OCI-LY3 (cell line): Measurements from ENCODE around the gene GPR146.

Experiments used
- EZH2phosphoT487 ChIP-seq: fragments of 200-600 bp; shearing (Covaris generic); IDR thresholded peaks from 2 replicates; pipeline ENCODE4 v1.6.1; 2018; ENCODE audit warnings: antibody characterized with exemption, mixed run types, low read depth
- TF ChIP-seq, protein P1 (sequence below): fragments of 200-600, 300-600 bp; sonication (generic); IDR thresholded peaks from 2 replicates; pipeline ENCODE4 v1.5.1; 2014; ENCODE audit warnings: antibody characterized with exemption, low read length, low read depth

DNA sequence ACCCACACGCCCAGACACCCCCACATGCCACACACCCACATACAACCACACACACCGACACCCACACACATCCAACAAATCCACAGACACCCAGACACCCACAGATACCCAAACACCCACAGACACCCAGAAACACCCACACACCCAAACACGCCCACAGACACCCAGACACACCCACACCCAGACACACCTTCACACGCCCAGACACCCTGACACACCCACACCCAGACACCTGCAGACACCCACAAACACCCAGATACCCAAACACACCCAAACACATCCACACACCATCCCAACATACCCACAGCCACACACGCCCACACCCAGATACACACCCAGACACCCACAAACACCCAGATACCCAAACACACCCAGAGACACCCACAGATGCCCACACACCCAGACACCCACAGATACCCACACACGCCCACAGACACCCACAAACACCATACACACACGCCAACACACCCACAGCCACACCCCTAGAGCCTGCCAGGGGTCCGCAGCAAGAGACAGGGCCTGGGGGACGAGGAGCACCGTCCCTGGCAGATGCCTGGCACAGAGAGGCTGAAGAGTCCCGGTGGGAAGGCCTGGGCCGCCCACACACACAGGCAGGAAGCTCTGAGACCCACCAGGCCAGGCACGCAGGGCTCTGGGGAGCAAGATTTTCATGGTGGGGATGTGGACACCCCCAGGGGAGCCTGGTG lies 32.9 kb upstream of the GPR146 start:
- TF ChIP-seq, protein P1, sequence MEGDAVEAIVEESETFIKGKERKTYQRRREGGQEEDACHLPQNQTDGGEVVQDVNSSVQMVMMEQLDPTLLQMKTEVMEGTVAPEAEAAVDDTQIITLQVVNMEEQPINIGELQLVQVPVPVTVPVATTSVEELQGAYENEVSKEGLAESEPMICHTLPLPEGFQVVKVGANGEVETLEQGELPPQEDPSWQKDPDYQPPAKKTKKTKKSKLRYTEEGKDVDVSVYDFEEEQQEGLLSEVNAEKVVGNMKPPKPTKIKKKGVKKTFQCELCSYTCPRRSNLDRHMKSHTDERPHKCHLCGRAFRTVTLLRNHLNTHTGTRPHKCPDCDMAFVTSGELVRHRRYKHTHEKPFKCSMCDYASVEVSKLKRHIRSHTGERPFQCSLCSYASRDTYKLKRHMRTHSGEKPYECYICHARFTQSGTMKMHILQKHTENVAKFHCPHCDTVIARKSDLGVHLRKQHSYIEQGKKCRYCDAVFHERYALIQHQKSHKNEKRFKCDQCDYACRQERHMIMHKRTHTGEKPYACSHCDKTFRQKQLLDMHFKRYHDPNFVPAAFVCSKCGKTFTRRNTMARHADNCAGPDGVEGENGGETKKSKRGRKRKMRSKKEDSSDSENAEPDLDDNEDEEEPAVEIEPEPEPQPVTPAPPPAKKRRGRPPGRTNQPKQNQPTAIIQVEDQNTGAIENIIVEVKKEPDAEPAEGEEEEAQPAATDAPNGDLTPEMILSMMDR: no peak
- no peak for TF ChIP-seq EZH2phosphoT487
